H1 (cell line): ENCODE results near the gene SH3BP2. TPM values are rescaled to one million over a fixed set of nuclear protein-coding genes. Genes with fewer than 3 reads are reported as not detected.

ENCODE experiments used
- CTCF ChIA-PET: fragments of 300-600 bp; sonication (Branson Sonifier 250); formaldehyde crosslinking; loops from one replicate; lab custom pipeline; 2021; ENCODE audit not compliant: partially characterized antibody; lab: Charles Lee
- POLR2A ChIA-PET: fragments of 300-600 bp; sonication (Branson Sonifier 250); formaldehyde crosslinking; loops from one replicate; lab custom pipeline; 2021; ENCODE audit warnings: inconsistent platforms; ENCODE audit not compliant: partially characterized antibody; lab: Charles Lee
- DNase-seq, 2 experiments: peaks; one replicate each; pipeline versions ENCODE4 v3.0.0 to v3.0.0-alpha.2; 2010 to 2022; ENCODE audit warnings: low spot score in 2 of 2, low read depth in 1 of 2, mixed read lengths in 1 of 2
- FAIRE-seq: peaks from 2 replicates; lab custom pipeline; 2011; peaks lifted over from hg19 to GRCh38; lab: Jason Lieb, UNC
- H2AFZ ChIP-seq: 2 replicates; pipeline ENCODE4 v1.8.1; 2012; ENCODE audit warnings: low read length, inconsistent platforms
- H2AK5ac ChIP-seq: 2 replicates; pipeline ENCODE4 v1.6.1; 2013; ENCODE audit warnings: low read depth, low read length
- H2BK120ac ChIP-seq: replicated peaks from 2 replicates; pipeline ENCODE3; 2013; ENCODE audit warnings: low read depth, low read length, inconsistent platforms
- H2BK12ac ChIP-seq: 2 replicates; pipeline ENCODE4 v1.6.1; 2013; ENCODE audit warnings: low read depth, low read length
- H2BK15ac ChIP-seq: 2 replicates; pipeline ENCODE4 v1.6.1; 2013; ENCODE audit warnings: low read length
- H2BK20ac ChIP-seq: 2 replicates; pipeline ENCODE4 v1.6.1; 2013; ENCODE audit warnings: low read length
- H2BK5ac ChIP-seq: 2 replicates; pipeline ENCODE4 v1.6.1; 2013; ENCODE audit warnings: low read depth, low read length
- H3K14ac ChIP-seq: 2 replicates; pipeline ENCODE4 v1.6.1; 2013; ENCODE audit warnings: inconsistent platforms; ENCODE audit not compliant: insufficient read length
- H3K18ac ChIP-seq: 2 replicates; pipeline ENCODE4 v1.6.1; 2013; ENCODE audit warnings: low read length; ENCODE audit errors: extremely low read depth
- H3K23ac ChIP-seq: 2 replicates; pipeline ENCODE4 v1.6.1; 2013; ENCODE audit warnings: inconsistent platforms; ENCODE audit not compliant: insufficient read length
- H3K23me2 ChIP-seq: 2 replicates; pipeline ENCODE4 v1.6.1; 2013; ENCODE audit warnings: low read depth, low read length
- H3K27ac ChIP-seq: 2 replicates; pipeline ENCODE4 v1.6.1; 2011; ENCODE audit warnings: low read depth, low read length, inconsistent platforms
- H3K27me3 ChIP-seq, 4 experiments: replicated peaks in 1 of 4; 1 replicate in 1 of 4; 2 replicates in 3 of 4; pipeline versions ENCODE4 v1.6.1 to v1.8.1; 2011 to 2013; ENCODE audit warnings: low read length in 3 of 4, mild to moderate bottlenecking in 3 of 4, inconsistent platforms in 2 of 4, mixed read lengths in 2 of 4, moderate library complexity in 1 of 4; ENCODE audit not compliant: control insufficient read depth in 3 of 4, insufficient read depth in 3 of 4; ENCODE audit errors: extremely low read depth in 1 of 4
- H3K36me3 ChIP-seq, 4 experiments: 2 replicates each; pipeline versions ENCODE4 v1.6.1 to v1.8.1; 2011 to 2013; ENCODE audit warnings: mild to moderate bottlenecking in 4 of 4, low read length in 3 of 4, moderate library complexity in 2 of 4, control low read depth in 1 of 4, inconsistent platforms in 1 of 4; ENCODE audit not compliant: insufficient read depth in 4 of 4, control insufficient read depth in 2 of 4
- H3K4ac ChIP-seq: replicated peaks from 2 replicates; pipeline ENCODE3; 2013; ENCODE audit warnings: low read length, low read depth, mixed read lengths, inconsistent platforms; ENCODE audit not compliant: insufficient read length
- H3K4me1 ChIP-seq, 4 experiments: replicated peaks in 1 of 4; 1 replicate in 1 of 4; 2 replicates in 3 of 4; pipeline versions ENCODE4 v1.6.1 to v1.8.1; 2011 to 2013; ENCODE audit warnings: low read length in 3 of 4, inconsistent platforms in 2 of 4, mixed read lengths in 1 of 4; ENCODE audit not compliant: insufficient read depth in 4 of 4, control insufficient read depth in 3 of 4
- H3K4me2 ChIP-seq, 2 experiments: 2 replicates each; pipeline versions ENCODE4 v1.6.1 to v1.8.1; 2011 to 2013; ENCODE audit warnings: low read depth in 2 of 2, low read length in 2 of 2, control low read depth in 1 of 2, inconsistent platforms in 1 of 2, mild to moderate bottlenecking in 1 of 2; ENCODE audit not compliant: insufficient read depth in 1 of 2
- H3K4me3 ChIP-seq, 4 experiments: fragments of 200-600, 300-600 bp in 1 of 4; sonication (generic), shearing (Covaris generic), sonication (Bioruptor Twin) in 1 of 4; 2 replicates each; pipeline versions ENCODE4 v1.5.1 to v1.8.1; 2011 to 2016; ENCODE audit warnings: low read length in 4 of 4, low read depth in 3 of 4, control low read depth in 2 of 4, inconsistent platforms in 2 of 4, mild to moderate bottlenecking in 2 of 4, mixed read lengths in 1 of 4, moderate library complexity in 1 of 4; ENCODE audit not compliant: insufficient read depth in 2 of 4; ENCODE audit errors: extremely low read depth in 1 of 4
- H3K56ac ChIP-seq: replicated peaks from 2 replicates; pipeline ENCODE3; 2013; ENCODE audit warnings: low read depth, mild to moderate bottlenecking, mixed read lengths, low read length, inconsistent platforms; ENCODE audit not compliant: insufficient read length
- H3K79me1 ChIP-seq: 2 replicates; pipeline ENCODE4 v1.6.1; 2013; ENCODE audit warnings: low read depth, low read length, control low read depth
- H3K79me2 ChIP-seq, 2 experiments: 2 replicates each; pipeline versions ENCODE4 v1.6.1 to v1.8.1; 2012 to 2013; ENCODE audit warnings: low read length in 2 of 2, mild to moderate bottlenecking in 2 of 2, inconsistent platforms in 1 of 2; ENCODE audit not compliant: insufficient read depth in 2 of 2, control insufficient read depth in 1 of 2
- H3K9ac ChIP-seq, 4 experiments: replicated peaks in 1 of 4; 1 replicate in 1 of 4; 2 replicates in 3 of 4; pipeline versions ENCODE4 v1.6.1 to v1.8.1; 2011 to 2013; ENCODE audit warnings: low read depth in 3 of 4, low read length in 3 of 4, control low read depth in 2 of 4, mild to moderate bottlenecking in 2 of 4, moderate library complexity in 2 of 4, inconsistent platforms in 1 of 4; ENCODE audit errors: extremely low read depth in 1 of 4
- H3K9me3 ChIP-seq, 2 experiments: 2 replicates each; pipeline versions ENCODE4 v1.6.1 to v1.8.1; 2012 to 2013; ENCODE audit warnings: mild to moderate bottlenecking in 2 of 2, moderate library complexity in 2 of 2, control low read depth in 1 of 2, inconsistent platforms in 1 of 2, low read depth in 1 of 2, low read length in 1 of 2, mixed read lengths in 1 of 2; ENCODE audit not compliant: insufficient read depth in 2 of 2
- H4K20me1 ChIP-seq, 2 experiments: replicated peaks in 1 of 2; 2 replicates each; pipeline versions ENCODE3 to v1.8.1; 2011 to 2013; ENCODE audit warnings: inconsistent platforms in 2 of 2, low read length in 2 of 2, mild to moderate bottlenecking in 1 of 2; ENCODE audit not compliant: insufficient read depth in 2 of 2, control insufficient read depth in 1 of 2
- H4K5ac ChIP-seq: 2 replicates; pipeline ENCODE4 v1.6.1; 2013; ENCODE audit warnings: low read length, low read depth, mixed read lengths, inconsistent platforms; ENCODE audit not compliant: insufficient read length
- H4K8ac ChIP-seq: 2 replicates; pipeline ENCODE4 v1.8.0; 2013; ENCODE audit warnings: mild to moderate bottlenecking, moderate library complexity, low read length, inconsistent platforms; ENCODE audit not compliant: insufficient read depth; ENCODE audit errors: extremely low read depth
- H4K91ac ChIP-seq: replicated peaks from 2 replicates; pipeline ENCODE3; 2013; ENCODE audit warnings: low read length, mixed read lengths, inconsistent platforms; ENCODE audit not compliant: insufficient read length
- WGBS, 2 experiments: shearing (Covaris generic) in 1 of 2; methylation state at CpG; one replicate each; pipeline versions ENCODE4 v1.1.6 to v1.1.7; 2013 to 2015; ENCODE audit warnings: low lambda C conversion rate in 2 of 2, mixed read lengths in 2 of 2, inconsistent platforms in 1 of 2, low coverage in 1 of 2, missing lambda C conversion rate in 1 of 2; ENCODE audit not compliant: insufficient replicate concordance in 2 of 2, insufficient coverage in 1 of 2, insufficient read length in 1 of 2; ENCODE audit errors: extremely low coverage in 1 of 2, missing lambda C conversion rate in 1 of 2; 5-methylcytosine and 5-hydroxymethylcytosine counted together
- polyA plus RNA-seq, 7 experiments: library from polyadenylated mRNA; depleted of rRNA in 3 of 7; stranded (reverse) in 5 of 7; unstranded in 2 of 7; fragments of >200 nt in 5 of 7; fragments of 200-250 nt in 2 of 7; gene quantifications; 1 replicate in 5 of 7; 2 replicates in 1 of 7; 4 replicates in 1 of 7; pipeline versions ENCODE4 v1.2.1 to v1.2.3, GENCODE V29; 2011 to 2013; ENCODE audit warnings: missing spikeins in 2 of 7, mixed read lengths in 2 of 7
- total RNA-seq: library from RNA; stranded (reverse); fragmentation: NEBNext Ultra II Directional; extraction: Animal tissue kit (Norgen Biotek cat#: 25700); gene quantifications from 2 replicates; pipeline ENCODE4 v1.2.1, GENCODE V29; 2021

Gene SH3BP2
- total and polyA plus RNA-seq, 2 of the 8 experiments (the other 6 are each of a cell fraction or from before 2014, with no cell fraction given) = 27.4 to 31.4 TPM

DNA sequence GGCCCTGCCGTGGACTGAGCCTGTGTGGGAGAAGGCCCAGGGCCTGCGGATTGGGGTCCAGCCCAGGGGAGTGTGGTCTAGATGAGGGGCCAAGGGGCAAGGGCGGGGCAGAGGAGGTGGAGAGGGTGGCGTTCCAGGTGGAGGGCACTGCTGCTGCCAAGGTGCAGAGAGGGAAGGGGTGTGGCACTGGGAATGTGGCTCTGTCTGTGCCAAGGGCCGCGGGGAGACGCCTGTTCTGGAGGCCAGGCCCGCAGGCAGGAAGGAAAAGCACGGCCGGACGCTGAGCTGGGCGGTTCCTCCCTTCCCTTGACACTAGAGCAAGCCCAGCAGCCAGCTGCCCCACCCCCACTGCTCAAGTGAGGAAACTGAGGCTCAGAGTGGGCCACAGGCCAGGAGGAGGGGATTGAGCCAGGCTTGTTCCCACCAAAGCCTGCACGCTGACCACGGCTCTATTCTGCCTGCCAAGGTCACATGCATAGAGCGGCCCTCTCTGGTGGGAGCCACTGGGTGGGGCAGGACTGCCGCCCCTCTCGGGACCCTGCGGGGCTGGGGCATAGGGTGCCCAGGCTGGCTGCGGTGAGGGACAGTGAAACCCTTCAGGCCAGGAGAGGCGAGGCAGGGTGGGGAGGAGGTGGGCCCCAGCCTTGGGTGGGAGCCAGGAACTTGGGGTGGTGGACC, 13.0 kb downstream of the SH3BP2 start:
- no peaks in the 10 kb centered on the region for H3K23me2 ChIP-seq
- no peak overlapping the region for H3K4me3 ChIP-seq
- no peak overlapping the region for H2BK120ac ChIP-seq
- ChIA-PET POLR2A (interaction anchor here (1.5 to 1.7 kb wide), 2 partner anchors 12 to 43 kb away, joined by 4 to 6 read pairs; no protein-coding TSS in a partner anchor), CTCF (interaction anchor here (0.7 kb wide), 1 partner anchor 9 kb away, joined by 3 read pairs; no protein-coding TSS in a partner anchor)
- no peak overlapping the region for H2AK5ac ChIP-seq
- 91% methylated on average over 9 of the region's 20 CpGs; no CpG with 5 or more reads in 1 of the 2 experiments for WGBS, 2 experiments
- no peak overlapping the region for H2BK15ac ChIP-seq
- H3K79me1 ChIP-seq = no peaks in the 10 kb centered on the region
- H3K9ac ChIP-seq = no peak overlapping the region
- H3K4me1 ChIP-seq = peaks cover 0 to 14% (median 6%) of the 10 kb centered on the region in 4 experiments; a peak in 5 of 7 replicates
- peaks cover 0 to 3% of the 10 kb centered on the region in 2 experiments for H4K20me1 ChIP-seq
- no peaks in the 10 kb centered on the region for H3K9me3 ChIP-seq
- no peak overlapping the region for H2BK12ac ChIP-seq
- peak overlapping the region; percentile 85 for H4K91ac ChIP-seq
- H3K27ac ChIP-seq = no peak overlapping the region
- no peak overlapping the region for H3K23ac ChIP-seq
- H4K5ac ChIP-seq = no peak overlapping the region
- H3K27me3 ChIP-seq = no peaks in the 10 kb centered on the region
- no peak overlapping the region for H3K56ac ChIP-seq
- no peaks in the 10 kb centered on the region for H3K36me3 ChIP-seq
- H3K4ac ChIP-seq = no peak overlapping the region
- no peak for FAIRE-seq
- H3K14ac ChIP-seq = no peak overlapping the region
- H2BK20ac ChIP-seq = no peak overlapping the region
- H3K4me2 ChIP-seq = no peak overlapping the region
- H3K79me2 ChIP-seq = no peaks in the 10 kb centered on the region
- H3K18ac ChIP-seq = no peak overlapping the region; the same call in 1 of the 2 replicates
- no peak for DNase-seq
- no peak overlapping the region for H2AFZ ChIP-seq
- no peak overlapping the region for H4K8ac ChIP-seq
- H2BK5ac ChIP-seq = no peak overlapping the region
